Right renal cortex interstitium (tissue), 3 donors: ENCODE data around the gene TROAP. TPM values are rescaled to one million over a fixed set of nuclear protein-coding genes. Genes with fewer than 3 reads are reported as not detected.

Experiments
- DNase-seq, 3 donors: peaks; one replicate each; pipeline ENCODE4 v3.0.0-alpha.2; 2013; ENCODE audit warnings: low read depth in 3 of 3, low spot score in 2 of 3
- polyA plus RNA-seq, 3 donors: library from polyadenylated mRNA; unstranded; fragments of 120-200 nt; gene quantifications; one replicate each; pipeline ENCODE4 v1.2.1, GENCODE V29; 2013; ENCODE audit not compliant: insufficient read length in 3 of 3

The TROAP gene
- polyA plus RNA-seq, 3 donors, result 16.1 to 18.2 (median 17.6) TPM

DNA sequence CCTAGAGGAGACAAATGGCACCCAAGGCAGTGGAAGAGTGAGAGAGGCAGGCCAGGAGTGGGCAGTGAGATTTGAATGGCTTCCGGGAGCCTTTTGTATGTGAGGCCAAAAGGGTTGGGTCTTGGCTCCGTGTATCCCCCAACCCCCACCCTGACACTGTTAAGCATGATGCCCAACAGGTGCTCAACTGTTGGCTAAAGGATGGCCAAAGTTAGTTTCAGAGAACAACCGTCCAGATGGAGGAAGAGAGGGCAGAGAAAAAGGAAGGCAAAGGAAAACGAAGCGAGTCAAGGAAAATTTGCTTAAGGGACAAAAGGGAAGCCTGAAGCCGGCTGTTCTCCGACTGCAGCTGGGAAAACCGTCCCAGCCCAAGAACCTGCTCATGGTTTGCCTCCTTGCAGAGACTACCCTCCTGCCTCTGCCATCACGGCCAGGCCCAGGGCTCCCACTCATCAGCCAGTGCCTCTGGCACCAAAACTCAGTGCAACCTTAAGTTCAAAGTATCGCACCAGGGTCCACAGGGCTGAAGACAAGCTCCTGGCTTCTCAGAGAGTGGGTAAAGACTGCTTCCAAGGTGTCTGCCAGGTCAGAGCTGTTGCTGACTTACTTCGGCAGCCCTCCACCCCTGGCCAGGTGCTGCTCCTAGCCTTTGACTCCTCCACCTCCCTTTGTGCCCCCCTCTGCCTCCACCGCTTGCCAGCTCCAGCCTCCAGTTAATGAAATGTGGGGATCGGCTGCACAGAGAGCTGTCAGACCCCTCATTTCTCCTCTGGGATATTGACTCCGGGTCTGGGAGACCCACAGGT is 18.1 kb downstream of the TROAP start:
- DNase-seq, result no peak

DNA sequence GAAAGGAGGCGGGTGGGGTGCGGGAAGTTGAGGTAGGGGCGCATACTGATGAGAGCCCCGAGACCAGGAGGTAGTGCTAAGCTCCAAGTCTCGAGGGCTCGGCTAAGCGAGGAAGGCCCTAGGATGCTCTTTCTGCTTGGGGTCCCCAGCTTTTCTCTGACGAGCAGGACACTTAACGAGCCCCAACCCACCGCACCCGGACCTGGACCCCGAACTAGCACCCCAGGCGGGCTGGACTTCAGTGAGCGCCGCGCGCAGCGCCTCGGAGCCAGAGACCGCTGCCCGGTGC is 18.7 kb downstream of the TROAP start:
- no peak for DNase-seq

DNA sequence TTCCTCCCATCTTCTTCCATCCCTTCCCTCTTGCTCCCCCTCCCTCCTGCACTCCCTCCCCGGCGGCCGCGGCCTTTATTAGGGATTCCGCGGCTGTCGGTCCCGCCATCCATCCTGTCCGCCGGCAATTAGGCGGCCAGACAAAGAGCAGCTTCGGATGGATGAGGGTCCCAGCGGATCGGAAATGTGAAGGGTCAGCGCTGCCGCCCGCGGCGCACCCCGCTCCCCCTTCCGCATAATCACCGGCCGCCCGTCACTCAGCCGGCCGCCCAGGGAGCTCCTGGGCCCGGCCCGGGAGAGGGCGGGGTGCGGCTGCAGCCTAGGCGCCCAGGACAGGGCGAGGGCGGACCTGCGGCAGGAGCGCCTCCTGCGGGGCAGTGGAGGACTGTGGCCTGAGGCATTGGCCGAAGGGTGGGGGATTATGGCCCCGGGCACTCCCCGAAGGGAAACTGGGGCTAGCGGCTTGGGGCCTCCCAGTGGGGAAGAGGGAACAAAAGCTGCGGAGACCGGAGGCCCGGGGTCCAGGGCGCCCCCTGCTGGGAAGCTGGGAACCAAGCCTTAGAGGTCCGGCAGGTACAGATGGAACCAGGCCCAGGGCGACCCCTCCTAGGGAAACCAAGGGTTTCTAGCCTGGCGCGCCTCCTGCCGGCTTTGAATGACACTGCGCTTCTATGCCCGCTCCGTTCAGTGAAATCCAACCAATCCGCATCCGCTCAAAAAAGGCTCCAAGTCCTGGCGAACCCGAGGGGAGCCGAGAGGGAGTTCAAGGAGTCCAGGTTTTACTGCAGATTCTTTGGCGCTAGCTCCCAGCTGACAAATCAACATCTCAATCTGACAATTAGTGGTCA is 19.2 kb downstream of the TROAP start:
- peak in 1 of 3 donors; percentile 87 for DNase-seq

- no peak for DNase-seq
Observed at GRCh38 chr12:49342914-49343731, 20.1 kb downstream of the TROAP start.

DNA sequence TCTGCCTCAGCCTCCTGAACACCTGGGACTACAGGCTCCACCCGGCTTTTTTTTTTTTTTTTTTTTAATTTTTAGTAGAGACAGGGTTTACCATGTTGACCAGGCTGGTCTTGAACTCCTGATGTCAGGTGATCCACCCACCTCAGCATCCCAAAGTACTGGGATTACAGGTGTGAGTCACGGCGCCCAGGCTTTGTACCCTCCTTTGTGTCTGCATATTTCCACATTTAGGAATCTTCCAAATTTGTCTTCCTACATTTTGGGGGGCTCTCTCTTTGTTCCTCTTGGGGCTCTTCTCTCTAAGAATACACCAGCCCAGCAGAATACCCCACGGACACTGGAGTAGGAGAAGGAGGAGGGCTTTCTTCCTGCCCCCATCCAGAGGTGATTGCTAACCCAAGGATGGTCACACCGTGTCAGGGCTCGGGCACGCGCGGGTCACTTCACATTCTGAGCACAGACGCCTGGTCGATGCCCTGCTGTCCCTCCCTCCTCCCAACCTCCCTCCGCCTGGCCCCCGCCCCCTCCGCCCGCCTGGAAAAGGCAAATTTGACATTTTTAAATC is 21.5 kb downstream of the TROAP start:
- no peak for DNase-seq

- no peak for DNase-seq
Observed at GRCh38 chr12:49345051-49345824, 22.2 kb downstream of the TROAP start.

DNA sequence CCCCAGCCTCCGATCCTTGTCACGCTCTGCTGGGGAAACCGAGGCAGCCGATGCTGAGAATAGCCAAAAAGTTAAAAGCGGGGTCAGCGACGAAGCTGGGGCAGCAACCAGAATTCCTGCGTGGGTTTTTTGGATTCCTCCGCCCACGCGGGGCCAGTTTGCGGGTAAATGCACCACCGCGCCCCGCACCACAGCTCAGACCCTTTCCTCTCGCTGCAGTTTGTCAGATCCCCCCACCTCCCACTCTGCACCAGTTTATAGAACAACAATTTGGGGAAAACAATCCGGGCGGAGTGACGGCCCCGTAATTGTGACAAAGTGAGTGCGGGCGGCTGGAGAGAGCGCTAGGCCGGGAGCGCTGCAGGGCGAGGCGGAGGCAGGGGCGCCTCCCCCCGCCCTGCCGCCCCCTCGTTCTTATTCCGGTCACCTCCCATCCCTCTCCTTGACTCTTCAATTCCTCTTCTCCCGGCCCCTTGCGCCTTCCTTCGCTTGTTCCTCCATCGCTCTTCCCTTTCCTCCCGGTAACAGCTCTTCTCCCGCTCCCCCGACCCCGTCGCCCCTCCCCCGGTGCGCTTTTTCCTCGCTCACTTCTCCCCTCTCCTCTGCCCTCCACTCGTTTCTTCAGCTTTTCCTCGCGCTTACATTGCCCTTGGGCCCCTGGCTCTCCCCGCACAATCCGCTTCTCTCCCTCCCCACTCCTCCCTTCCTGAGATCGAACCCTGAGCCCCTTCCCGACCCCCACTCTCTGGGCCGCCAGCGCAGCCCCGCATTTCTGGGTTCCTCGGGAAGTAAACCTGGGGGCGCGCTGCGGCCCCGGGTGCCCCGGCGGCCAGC is 23.0 kb downstream of the TROAP start:
- DNase-seq, result no peak

DNA sequence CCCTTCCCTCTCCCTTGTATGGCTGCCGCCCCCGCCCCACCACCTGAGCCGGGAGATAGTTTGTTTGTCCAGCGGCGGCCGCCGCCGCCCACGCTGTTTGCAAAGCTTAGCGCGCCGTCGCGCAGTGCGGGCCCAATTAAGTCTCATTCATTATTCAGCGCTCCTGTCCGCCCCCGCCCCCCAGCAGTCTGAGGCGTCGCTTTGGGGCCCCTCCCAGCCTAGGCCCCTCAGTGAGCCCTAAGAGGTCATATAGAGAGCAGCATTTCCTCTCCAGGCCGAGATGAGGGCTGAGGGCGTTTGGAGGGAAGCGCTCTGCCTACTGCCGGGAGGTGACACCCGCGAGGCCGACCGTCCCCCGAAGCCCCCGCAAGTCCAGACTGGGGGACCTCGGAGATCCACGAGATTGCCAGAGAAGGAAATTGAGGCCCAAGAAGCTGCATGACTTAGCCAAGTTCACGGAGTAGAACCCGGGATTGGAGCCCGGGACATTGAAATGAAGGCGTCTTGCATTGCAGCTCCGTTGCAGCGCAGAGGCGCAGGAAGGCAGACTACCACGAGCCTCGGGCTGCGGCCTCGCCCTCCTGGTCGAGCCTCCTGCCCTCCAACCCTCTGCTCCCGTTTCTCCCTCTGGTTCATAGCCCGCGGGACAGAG is 23.7 kb downstream of the TROAP start, which contains the start of gene DNAJC22:
Gene DNAJC22 (plus strand): TSS at position 230 of the 652 bp plus-strand sequence. CDS start 1,985 bp downstream, outside the sequence.
- DNase-seq, result no peak

GRCh38 chr12:49347311-49348193 is 24.5 kb downstream of the TROAP start:
- DNase-seq, result no peak

- DNase-seq, result no peak
Observed at GRCh38 chr12:49348781-49349180, 25.7 kb downstream of the TROAP start.

DNA sequence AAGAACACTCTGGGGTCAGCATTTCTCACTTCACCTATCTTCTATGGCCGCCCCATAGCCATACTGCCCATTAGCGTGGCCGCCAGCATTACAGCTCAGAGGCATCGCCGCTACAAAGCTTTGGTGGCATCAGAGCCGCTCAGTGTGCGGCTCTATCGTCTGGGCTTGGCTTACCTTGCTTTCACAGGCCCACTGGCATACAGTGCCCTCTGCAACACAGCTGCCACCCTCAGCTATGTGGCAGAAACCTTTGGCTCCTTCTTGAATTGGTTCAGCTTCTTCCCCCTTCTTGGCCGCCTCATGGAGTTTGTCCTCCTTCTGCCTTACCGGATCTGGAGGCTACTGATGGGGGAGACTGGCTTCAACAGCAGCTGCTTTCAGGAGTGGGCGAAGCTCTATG is 26.2 kb downstream of the TROAP start:
- DNase-seq, result no peak

DNA sequence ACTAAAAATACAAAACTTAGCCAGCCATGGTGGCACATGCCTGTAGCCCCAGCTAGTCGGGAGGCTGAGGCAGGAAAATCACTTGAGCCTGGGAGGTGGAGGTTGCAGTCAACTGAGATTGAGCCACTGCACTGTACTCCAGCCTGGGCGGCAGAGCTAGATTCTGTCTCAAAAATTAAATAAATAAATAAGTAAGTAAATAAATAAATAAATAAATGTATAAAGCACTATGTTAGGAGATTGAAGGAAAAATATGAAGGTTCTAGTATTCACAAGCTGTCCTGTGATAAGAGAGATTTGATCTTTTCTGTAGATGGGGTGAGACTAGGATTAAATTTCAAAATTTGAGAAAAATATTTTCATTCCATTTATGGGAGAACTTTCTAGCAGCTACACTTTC is 29.3 kb downstream of the TROAP start:
- no peak for DNase-seq

- DNase-seq, result no peak
Observed at GRCh38 chr12:49355913-49356312, 32.9 kb downstream of the TROAP start.

GRCh38 chr12:49357103-49357678 is 34.1 kb downstream of the TROAP start:
- no peak for DNase-seq

GRCh38 chr12:49358483-49359141 is 35.6 kb downstream of the TROAP start:
- DNase-seq, result no peak

- no peak for DNase-seq
Observed at GRCh38 chr12:49359671-49360070, 36.6 kb downstream of the TROAP start.

DNA sequence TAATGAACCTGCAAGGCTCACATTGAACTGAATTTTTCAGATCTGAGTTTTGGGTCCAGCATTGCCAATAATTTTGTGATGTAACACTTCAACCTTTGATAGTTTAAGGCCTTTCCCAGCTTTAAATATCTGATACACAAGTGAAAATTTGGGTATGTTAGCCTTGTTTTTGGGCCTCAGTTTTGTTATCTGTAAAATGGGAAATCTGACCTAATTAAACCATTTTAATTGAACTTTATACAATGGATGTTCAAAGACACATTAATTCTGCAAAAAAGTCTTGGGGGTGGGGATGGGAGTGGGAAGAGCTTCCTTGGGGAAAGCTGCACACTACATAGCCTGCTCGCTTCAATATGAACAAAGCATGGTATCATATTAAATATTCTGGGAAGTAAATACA is 39.0 kb downstream of the TROAP start:
- no peak for DNase-seq
